ENCODE results near the gene FAM3A.

DNA sequence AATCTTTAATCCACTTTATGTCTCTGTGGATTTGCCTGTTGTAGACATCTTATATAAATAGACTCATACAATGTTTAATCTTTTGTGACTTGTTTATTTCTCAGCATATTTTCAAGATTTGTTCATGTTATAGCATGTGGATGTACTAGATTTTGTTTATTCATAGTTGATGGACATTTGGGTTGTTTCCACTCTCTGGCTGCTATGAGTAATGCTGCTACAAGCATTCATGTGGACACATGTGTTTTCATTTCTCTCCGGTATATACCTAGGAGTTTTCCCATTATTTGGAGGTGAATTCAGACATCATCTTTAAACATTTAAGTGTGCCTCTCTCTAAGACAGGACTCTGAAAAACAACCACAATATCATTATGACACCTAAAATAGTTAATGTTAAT is 33.7 kb upstream of the FAM3A start:
- TF ChIP-seq, protein P1, sequence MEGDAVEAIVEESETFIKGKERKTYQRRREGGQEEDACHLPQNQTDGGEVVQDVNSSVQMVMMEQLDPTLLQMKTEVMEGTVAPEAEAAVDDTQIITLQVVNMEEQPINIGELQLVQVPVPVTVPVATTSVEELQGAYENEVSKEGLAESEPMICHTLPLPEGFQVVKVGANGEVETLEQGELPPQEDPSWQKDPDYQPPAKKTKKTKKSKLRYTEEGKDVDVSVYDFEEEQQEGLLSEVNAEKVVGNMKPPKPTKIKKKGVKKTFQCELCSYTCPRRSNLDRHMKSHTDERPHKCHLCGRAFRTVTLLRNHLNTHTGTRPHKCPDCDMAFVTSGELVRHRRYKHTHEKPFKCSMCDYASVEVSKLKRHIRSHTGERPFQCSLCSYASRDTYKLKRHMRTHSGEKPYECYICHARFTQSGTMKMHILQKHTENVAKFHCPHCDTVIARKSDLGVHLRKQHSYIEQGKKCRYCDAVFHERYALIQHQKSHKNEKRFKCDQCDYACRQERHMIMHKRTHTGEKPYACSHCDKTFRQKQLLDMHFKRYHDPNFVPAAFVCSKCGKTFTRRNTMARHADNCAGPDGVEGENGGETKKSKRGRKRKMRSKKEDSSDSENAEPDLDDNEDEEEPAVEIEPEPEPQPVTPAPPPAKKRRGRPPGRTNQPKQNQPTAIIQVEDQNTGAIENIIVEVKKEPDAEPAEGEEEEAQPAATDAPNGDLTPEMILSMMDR (IDR thresholded peaks at IDR 0.05; ENCODE audit: low read depth, low read length) = no peak
- no peak for TF ChIP-seq POLR2A (IDR thresholded peaks at IDR 0.05; ENCODE audit: extremely low read depth, insufficient read length)
- TF ChIP-seq, protein P2, sequence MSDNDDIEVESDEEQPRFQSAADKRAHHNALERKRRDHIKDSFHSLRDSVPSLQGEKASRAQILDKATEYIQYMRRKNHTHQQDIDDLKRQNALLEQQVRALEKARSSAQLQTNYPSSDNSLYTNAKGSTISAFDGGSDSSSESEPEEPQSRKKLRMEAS (IDR thresholded peaks at IDR 0.05; ENCODE audit: low read depth, low read length) = no peak
- TF ChIP-seq MYC (IDR thresholded peaks at IDR 0.05; ENCODE audit: low read depth, low read length) = no peak
